Kidney epithelial cell (primary cell): Measurements from ENCODE around the gene POLR3C. TPM values are rescaled to one million over a fixed set of nuclear protein-coding genes. Genes with fewer than 3 reads are reported as not detected.
A peak's percentile ranks its signal among the peaks of the same experiment; 100 is the strongest.

Source experiments
- DNase-seq: peaks from one replicate; pipeline ENCODE4 v3.0.0-alpha.2; 2010; ENCODE audit warnings: low read depth
- H3K27me3 ChIP-seq: 2 replicates; pipeline ENCODE4 v1.6.0; 2011; ENCODE audit warnings: low read length; ENCODE audit not compliant: control insufficient read depth, insufficient read depth
- H3K36me3 ChIP-seq: 2 replicates; pipeline ENCODE4 v1.5.1; 2011; ENCODE audit warnings: low read length; ENCODE audit not compliant: control insufficient read depth, insufficient read depth
- H3K4me3 ChIP-seq: 2 replicates; pipeline ENCODE4 v1.5.1; 2011; ENCODE audit warnings: low read depth, mild to moderate bottlenecking, control low read depth, low read length
- total RNA-seq: library from RNA; depleted of rRNA; stranded (reverse); fragments of >200 nt; gene quantifications from 2 replicates; pipeline ENCODE4 v1.2.3, GENCODE V29; 2015
- TF ChIP-seq, protein P1 (sequence below): IDR thresholded peaks from 2 replicates; pipeline ENCODE4 v1.5.1; 2011; ENCODE audit warnings: mild to moderate bottlenecking, moderate library complexity, low read length, control low read depth, inconsistent platforms; ENCODE audit not compliant: insufficient read depth, poor library complexity, severe bottlenecking

The POLR3C gene
- total RNA-seq, 1 donor from 2014 or later: 43.4 TPM

DNA sequence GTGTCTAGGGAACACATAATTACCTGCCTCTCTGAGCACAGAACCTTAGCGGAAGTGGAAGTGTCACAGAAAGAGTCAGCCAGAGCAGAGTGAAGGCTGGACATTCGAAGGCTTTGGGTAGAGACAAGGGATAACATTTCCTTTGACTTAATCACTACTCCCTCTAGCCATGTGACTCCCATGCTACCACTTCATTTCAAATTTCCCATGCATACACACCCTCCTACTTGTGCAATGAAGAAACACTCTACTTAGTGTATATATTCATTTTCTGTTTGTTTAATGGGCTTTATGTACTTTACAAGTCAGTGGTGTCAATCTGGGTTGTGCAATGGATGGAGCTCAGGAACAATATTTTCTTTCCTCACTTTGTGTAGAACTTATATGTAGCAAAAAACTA, 54.7 kb downstream of the POLR3C start:
- no peak for DNase-seq
- H3K4me3 ChIP-seq: no peak overlapping the region
- TF ChIP-seq, protein P1, sequence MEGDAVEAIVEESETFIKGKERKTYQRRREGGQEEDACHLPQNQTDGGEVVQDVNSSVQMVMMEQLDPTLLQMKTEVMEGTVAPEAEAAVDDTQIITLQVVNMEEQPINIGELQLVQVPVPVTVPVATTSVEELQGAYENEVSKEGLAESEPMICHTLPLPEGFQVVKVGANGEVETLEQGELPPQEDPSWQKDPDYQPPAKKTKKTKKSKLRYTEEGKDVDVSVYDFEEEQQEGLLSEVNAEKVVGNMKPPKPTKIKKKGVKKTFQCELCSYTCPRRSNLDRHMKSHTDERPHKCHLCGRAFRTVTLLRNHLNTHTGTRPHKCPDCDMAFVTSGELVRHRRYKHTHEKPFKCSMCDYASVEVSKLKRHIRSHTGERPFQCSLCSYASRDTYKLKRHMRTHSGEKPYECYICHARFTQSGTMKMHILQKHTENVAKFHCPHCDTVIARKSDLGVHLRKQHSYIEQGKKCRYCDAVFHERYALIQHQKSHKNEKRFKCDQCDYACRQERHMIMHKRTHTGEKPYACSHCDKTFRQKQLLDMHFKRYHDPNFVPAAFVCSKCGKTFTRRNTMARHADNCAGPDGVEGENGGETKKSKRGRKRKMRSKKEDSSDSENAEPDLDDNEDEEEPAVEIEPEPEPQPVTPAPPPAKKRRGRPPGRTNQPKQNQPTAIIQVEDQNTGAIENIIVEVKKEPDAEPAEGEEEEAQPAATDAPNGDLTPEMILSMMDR: no peak
- H3K27me3 ChIP-seq: no peaks in the 10 kb centered on the region
- H3K36me3 ChIP-seq: no peaks in the 10 kb centered on the region

DNA sequence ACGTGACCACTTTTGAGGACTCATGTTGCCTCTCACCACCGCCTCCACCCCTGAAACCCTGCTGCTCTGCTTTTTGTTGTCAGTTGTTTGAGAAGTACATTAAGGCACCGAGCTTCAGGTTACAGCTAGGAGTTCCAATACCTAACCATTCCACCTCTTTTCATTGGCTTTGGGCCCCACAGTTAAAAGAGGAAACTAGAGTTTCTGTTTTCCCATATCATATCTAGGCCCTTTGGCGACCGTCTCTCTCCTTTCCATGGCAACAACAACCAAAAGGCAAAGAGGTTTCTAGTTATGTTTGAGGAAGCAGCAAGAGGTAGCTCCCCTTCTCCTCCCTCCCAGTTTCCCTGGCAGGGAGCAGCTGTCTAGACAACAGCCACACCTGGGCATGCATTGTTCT, 55.8 kb downstream of the POLR3C start:
- Histone ChIP-seq H3K4me3 (no peak overlapping the region), H3K36me3 (no peaks in the 10 kb centered on the region)

DNA sequence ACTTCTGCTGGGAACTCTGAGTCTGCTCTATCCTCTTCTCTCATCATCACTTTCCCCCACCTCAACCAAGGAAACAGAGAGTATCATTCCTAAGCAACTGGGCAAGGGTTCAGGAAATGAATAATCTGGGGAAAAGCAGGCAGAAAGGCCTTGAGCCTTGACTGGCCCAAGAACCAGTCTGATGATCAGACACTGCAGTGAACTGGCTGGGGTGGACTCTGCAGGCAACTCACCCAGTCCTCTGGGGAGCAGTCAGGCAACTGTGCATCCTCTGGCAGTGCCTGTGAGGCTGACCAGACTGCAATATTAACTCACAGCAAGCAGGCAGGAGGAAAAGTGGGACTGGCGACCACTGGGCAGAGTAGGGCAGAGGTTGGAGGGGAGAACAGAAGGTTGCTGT, 60.7 kb downstream of the POLR3C start:
- Histone ChIP-seq H3K27me3 (peaks cover 7% of the 10 kb centered on the region), H3K36me3 (no peaks in the 10 kb centered on the region), H3K4me3 (no peak overlapping the region)
- no peak for DNase-seq
- TF ChIP-seq, protein P1: no peak

More for the DNA sequence above, 55.8 kb downstream of the POLR3C start:
- H3K27me3 ChIP-seq: peaks cover 3% of the 10 kb centered on the region
- DNase-seq: no peak
- TF ChIP-seq, protein P1: no peak

DNA sequence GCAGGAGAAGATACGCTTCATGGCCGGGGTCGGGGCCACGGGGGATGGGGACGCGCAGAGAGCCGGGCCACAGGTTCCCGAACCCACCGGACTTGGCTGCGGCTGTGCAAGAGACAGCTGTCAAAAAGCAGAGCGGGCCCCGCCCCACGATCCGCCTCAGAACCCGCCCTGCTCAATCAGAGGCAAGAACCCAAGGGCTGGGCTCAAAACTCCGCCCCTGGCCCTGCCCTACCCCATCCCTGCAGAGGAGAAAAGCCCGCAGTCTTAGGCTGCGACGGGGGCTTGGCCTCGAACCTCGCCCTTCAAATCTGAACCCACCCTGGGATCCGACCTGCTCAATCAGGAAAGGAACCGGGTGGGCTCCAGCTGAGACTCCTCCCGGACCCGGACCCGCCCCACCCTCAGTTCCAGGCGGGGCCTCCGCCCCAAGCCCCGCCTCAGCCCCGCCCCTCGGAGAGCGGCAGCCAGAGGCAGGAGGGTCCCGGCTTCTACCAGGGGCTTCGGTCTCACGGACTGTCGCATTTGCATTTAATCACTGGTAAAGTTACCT, 61.8 kb downstream of the POLR3C start, which contains the start of gene ANKRD35:
TSS of gene ANKRD35 (minus strand) at position 129 of the 550 bp plus-strand sequence. CDS start at position 21, 108 bp downstream.
- Histone ChIP-seq H3K36me3 (no peaks in the 10 kb centered on the region), H3K27me3 (peaks cover 7% of the 10 kb centered on the region), H3K4me3 (peak within 1 kb of the TSS; percentile 38)
- TF ChIP-seq, protein P1: no peak
- DNase-seq: peak; percentile 38

DNA sequence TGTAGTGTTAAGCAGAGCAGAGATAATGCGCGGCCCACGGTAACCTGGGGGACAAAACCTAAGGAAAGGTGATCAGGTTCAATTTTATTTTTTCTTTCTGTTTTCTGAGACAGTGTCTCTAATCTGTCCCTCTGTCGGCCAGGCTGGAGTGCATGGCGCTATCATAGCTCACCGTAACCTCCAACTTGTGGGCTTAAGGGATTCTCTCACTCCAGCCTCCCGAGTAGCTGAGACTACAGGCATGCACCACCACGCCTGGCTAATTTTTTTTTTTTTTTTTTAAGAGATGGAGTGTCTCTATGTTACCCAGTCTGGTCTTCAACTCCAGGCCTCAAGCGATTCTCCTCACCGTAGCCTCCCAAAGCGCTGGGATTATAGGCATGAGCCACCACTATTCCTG, 62.4 kb downstream of the POLR3C start:
- Histone ChIP-seq H3K4me3 (peak overlapping the region; percentile 38), H3K27me3 (peaks cover 7% of the 10 kb centered on the region), H3K36me3 (no peaks in the 10 kb centered on the region)
- DNase-seq: no peak
- TF ChIP-seq, protein P1: no peak

DNA sequence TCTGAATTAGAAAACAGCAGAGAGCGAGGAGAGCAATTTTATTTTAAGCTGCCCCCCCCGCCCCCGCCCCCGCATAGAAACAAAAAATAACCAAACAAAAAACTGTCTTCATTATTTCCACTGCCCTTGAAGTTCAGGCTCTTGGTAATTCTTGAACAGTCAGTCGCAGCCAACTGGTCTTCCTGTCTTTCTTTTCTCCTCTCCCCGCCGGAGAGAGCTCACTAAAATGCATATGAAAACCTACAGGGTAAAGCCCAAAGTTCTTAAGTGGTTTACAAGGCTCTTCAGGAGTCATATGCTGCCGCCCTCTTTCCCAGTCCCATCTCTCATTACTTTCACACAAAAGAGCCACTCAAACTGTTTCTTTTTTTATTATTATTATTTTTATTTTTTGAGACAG, 62.8 kb downstream of the POLR3C start:
- TF ChIP-seq, protein P1: no peak
- H3K36me3 ChIP-seq: no peaks in the 10 kb centered on the region
- no peak for DNase-seq

More for the DNA sequence above, 62.8 kb downstream of the POLR3C start:
- H3K27me3 ChIP-seq: peaks cover 7% of the 10 kb centered on the region
- H3K4me3 ChIP-seq: no peak overlapping the region
